ENCODE results near the gene ZBTB12.

Gene ZBTB12

GRCh38 chr6:31927242-31927862 lies 25.5 kb upstream of the ZBTB12 start, which contains the start of gene C2:
C2 (plus strand) TSS chr6:31927717; CDS start chr6:31927753, 36 bp downstream.
- no peaks in the 10 kb centered on the region for H3K4me1 ChIP-seq (ENCODE audit: low read depth, poor library complexity, severe bottlenecking)
- H3K27ac ChIP-seq, result no peak within 1 kb of the TSS
- H3K36me3 ChIP-seq (ENCODE audit: insufficient read depth), result no peaks in the 10 kb centered on the region
- no peak within 1 kb of the TSS for H3K4me3 ChIP-seq (IDR thresholded peaks at IDR 0.05; ENCODE audit: insufficient read depth, low read depth, low read length)
- no peaks in the 10 kb centered on the region for H4K20me1 ChIP-seq (ENCODE audit: insufficient read depth)
- no peaks in the 10 kb centered on the region; the same call in 1 of the 2 replicates for H3K27me3 ChIP-seq (ENCODE audit: insufficient read depth, low read depth)
- H3K79me2 ChIP-seq (ENCODE audit: insufficient read depth, low read depth), result no peaks in the 10 kb centered on the region
- no peak for TF ChIP-seq CTCF (conservative IDR thresholded peaks at IDR 0.05; ENCODE audit: low read depth, low read length)
- no peak within 1 kb of the TSS for H2AFZ ChIP-seq (ENCODE audit: low read depth)
- no peak within 1 kb of the TSS for H3K4me2 ChIP-seq
- no peak within 1 kb of the TSS for H3K9ac ChIP-seq

GRCh38 chr6:31922942-31923341 lies 21.1 kb upstream of the ZBTB12 start:
- no peaks in the 10 kb centered on the region for H4K20me1 ChIP-seq (ENCODE audit: insufficient read depth)
- H3K27me3 ChIP-seq (ENCODE audit: insufficient read depth, low read depth), result no peaks in the 10 kb centered on the region; the same call in 1 of the 2 replicates
- TF ChIP-seq CTCF (conservative IDR thresholded peaks at IDR 0.05; ENCODE audit: low read depth, low read length), result no peak
- H3K36me3 ChIP-seq (ENCODE audit: insufficient read depth), result no peaks in the 10 kb centered on the region
- H2AFZ ChIP-seq (ENCODE audit: low read depth), result no peak overlapping the region
- H3K79me2 ChIP-seq (ENCODE audit: insufficient read depth, low read depth), result no peaks in the 10 kb centered on the region
- no peak overlapping the region for H3K4me3 ChIP-seq (IDR thresholded peaks at IDR 0.05; ENCODE audit: insufficient read depth, low read depth, low read length)
- no peak overlapping the region for H3K4me2 ChIP-seq
- H3K4me1 ChIP-seq (ENCODE audit: low read depth, poor library complexity, severe bottlenecking), result no peaks in the 10 kb centered on the region
- no peak overlapping the region for H3K9ac ChIP-seq
- H3K27ac ChIP-seq, result no peak overlapping the region

- Histone ChIP-seq H3K36me3 (ENCODE audit: insufficient read depth) (no peaks in the 10 kb centered on the region), H3K4me1 (ENCODE audit: low read depth, poor library complexity, severe bottlenecking) (no peaks in the 10 kb centered on the region), H3K9ac (no peak overlapping the region), H3K79me2 (ENCODE audit: insufficient read depth, low read depth) (no peaks in the 10 kb centered on the region), H2AFZ (ENCODE audit: low read depth) (no peak overlapping the region), H3K4me2 (no peak overlapping the region), H3K27me3 (ENCODE audit: insufficient read depth, low read depth) (no peaks in the 10 kb centered on the region; the same call in 1 of the 2 replicates), H3K4me3 (IDR thresholded peaks at IDR 0.05; ENCODE audit: insufficient read depth, low read depth, low read length) (no peak overlapping the region), H4K20me1 (ENCODE audit: insufficient read depth) (no peaks in the 10 kb centered on the region), H3K27ac (no peak overlapping the region)
- no peak for TF ChIP-seq CTCF (conservative IDR thresholded peaks at IDR 0.05; ENCODE audit: low read depth, low read length)
Measured at GRCh38 chr6:31920811-31921210, 18.9 kb upstream of the ZBTB12 start.

- Histone ChIP-seq H3K9ac (no peak overlapping the region), H4K20me1 (ENCODE audit: insufficient read depth) (no peaks in the 10 kb centered on the region), H3K27ac (no peak overlapping the region), H3K4me1 (ENCODE audit: low read depth, poor library complexity, severe bottlenecking) (no peaks in the 10 kb centered on the region), H3K4me3 (IDR thresholded peaks at IDR 0.05; ENCODE audit: insufficient read depth, low read depth, low read length) (no peak overlapping the region), H2AFZ (ENCODE audit: low read depth) (no peak overlapping the region), H3K4me2 (no peak overlapping the region), H3K79me2 (ENCODE audit: insufficient read depth, low read depth) (no peaks in the 10 kb centered on the region), H3K27me3 (ENCODE audit: insufficient read depth, low read depth) (no peaks in the 10 kb centered on the region; the same call in 1 of the 2 replicates), H3K36me3 (ENCODE audit: insufficient read depth) (no peaks in the 10 kb centered on the region)
- TF ChIP-seq CTCF (conservative IDR thresholded peaks at IDR 0.05; ENCODE audit: low read depth, low read length), result no peak
Measured at GRCh38 chr6:31919624-31920303, 17.9 kb upstream of the ZBTB12 start.

Data from KMS-11 (cell line).